ENCODE measurements around the gene NSUN2.
A peak's percentile ranks its signal among the peaks of the same experiment; 100 is the strongest.

Gene NSUN2

GRCh38 chr5:6586647-6587042 is 46.2 kb downstream of the NSUN2 start:
- DNase-seq (ENCODE audit: low read depth), result no peak

DNA sequence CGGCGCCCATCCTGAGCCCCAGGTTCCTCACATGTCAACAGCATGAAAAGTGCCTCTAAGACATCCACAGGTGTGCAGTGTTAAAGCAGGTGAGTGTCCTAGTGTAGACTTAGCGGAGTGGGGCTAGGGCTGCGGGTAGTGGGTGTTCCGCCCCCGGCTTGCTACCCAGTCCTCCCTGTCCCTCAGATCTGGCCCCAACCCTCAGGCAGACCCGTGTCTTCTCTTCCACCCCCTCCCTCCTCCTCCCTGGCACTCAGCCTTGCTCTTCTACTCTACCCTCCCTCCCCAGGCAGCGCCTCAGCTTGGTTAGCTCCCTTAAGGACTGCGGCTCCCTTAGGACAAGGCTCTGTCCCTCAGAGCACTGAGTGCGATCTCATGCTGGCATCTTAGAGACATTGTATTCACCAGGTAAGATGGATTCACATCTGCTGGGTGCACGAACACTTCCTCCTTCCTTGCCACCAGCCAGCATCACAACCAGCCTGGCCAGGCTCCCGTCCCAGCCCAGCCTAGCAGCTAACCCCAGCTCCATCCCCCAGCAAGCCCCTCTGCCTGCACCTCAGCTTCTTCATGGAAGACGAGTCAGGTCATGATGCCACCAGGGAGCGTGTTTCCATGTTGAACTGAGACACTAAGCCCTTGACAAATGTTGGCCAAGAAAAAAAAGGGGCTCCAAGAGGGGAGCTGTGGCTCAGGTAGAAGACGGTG is 46.8 kb downstream of the NSUN2 start:
- no peak for DNase-seq (ENCODE audit: low read depth)
- H3K4me3 ChIP-seq (ENCODE audit: low read depth, low read length), result no peak overlapping the region

More at GRCh38 chr5:6586647-6587042, 46.2 kb downstream of the NSUN2 start:
- H3K4me3 ChIP-seq (ENCODE audit: low read depth, low read length), result no peak overlapping the region

- no peak overlapping the region for H3K4me3 ChIP-seq (ENCODE audit: low read depth, low read length)
- no peak for DNase-seq (ENCODE audit: low read depth)
These were observed 47.7 kb downstream of the NSUN2 start for GRCh38 chr5:6585168-6585567.

DNA sequence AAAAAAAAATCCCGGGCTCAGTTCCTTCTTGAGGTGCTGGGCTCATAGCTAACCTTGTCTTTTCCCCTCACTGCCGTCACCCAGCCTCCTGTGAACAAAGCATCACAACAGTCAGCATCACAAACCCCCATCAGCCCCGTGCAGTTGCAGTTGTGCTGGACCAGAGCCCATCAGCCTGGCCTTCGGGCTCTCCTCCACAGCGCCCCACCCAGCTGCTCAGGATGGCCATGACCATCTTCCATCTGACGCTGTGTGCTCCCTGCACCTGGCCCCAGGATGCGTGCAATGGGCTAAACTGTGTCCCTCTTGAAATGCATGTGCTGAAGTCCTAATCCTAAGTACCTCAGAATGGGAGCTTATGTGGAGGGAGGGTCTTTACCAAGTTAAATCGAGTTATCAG is 48.1 kb downstream of the NSUN2 start:
- DNase-seq (ENCODE audit: low read depth), result no peak
- no peak overlapping the region for H3K4me3 ChIP-seq (ENCODE audit: low read depth, low read length)

- no peak overlapping the region for H3K4me3 ChIP-seq (ENCODE audit: low read depth, low read length)
- no peak for DNase-seq (ENCODE audit: low read depth)
These were observed 48.7 kb downstream of the NSUN2 start for GRCh38 chr5:6584101-6584645.

DNA sequence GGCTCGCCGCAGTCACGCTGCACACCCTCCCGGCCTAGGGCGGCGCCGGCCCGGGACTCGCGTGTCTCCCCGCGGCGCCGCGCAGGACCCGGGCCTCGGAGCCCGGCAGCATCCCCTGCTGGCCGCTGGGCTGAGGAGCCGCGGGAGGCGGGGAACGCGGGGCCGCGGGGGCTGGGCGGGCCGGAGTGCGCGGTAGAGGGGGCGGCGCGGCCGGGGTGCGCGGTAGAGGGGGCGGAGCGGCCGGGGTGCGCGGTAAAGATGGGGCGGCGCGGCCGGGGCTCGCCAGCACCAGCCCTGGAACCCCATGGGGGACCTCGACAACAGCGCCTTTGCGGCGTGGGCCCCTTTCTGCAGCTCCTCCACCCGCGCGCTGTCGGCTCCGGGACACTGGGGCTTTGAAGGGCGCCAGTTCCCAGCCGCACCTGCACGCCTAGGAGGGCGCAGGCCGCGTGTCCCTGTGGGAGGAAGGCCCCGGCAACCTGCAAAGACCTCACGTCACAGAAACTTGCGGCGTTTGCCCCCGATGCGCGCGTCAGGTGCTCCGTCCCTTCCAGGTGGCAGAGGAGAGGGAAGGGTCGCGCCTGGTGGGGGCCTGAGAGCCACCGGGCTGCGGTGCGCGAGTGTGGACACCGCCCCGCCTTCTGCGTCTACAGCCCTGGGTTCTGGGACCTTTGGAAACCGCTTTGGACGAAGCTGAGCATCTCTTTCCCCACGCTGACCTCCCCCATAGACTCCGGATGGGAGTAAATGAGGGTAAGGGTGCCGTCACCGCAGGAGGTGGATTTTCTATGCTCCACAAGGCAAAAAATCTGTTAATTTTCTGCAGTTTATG is 49.6 kb downstream of the NSUN2 start:
- no peak for DNase-seq (ENCODE audit: low read depth)
- peak overlapping the region; percentile 34 for H3K4me3 ChIP-seq (ENCODE audit: low read depth, low read length)

DNA sequence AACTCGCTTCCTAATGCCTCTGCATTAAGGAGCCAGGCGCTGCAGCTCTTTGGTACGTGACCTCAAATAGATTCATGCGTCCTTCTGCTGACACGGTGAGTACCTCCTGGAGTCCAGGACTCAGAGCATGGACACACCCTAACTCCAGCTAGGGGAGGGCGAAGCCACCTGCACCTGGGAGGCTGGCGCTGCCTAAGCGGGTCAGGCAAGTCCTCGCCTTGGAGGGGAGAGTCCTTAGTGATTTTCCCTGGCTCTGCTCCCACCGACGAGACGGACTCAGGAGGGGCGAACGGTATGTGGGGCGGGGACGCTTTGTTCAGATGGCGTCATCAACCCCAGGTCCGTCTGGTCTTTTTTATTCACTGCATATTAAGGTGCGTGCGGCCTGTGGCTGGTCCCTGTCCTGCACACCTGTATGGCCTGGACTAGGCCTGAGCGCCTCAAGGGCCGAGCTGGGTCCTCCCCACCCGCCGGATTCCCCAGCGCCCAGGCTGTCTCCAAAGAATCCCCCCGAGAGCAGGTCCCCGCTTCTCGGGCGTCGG is 50.3 kb downstream of the NSUN2 start:
- DNase-seq (ENCODE audit: low read depth), result no peak
- peak overlapping the region; percentile 31 for H3K4me3 ChIP-seq (ENCODE audit: low read depth, low read length)

- H3K4me3 ChIP-seq (ENCODE audit: low read depth, low read length), result no peak overlapping the region
- DNase-seq (ENCODE audit: low read depth), result no peak
These were observed 51.1 kb downstream of the NSUN2 start for GRCh38 chr5:6581559-6582426.

- no peak for DNase-seq (ENCODE audit: low read depth)
- H3K4me3 ChIP-seq (ENCODE audit: low read depth, low read length), result no peak overlapping the region
These were observed 51.8 kb downstream of the NSUN2 start for GRCh38 chr5:6581090-6581489.

DNA sequence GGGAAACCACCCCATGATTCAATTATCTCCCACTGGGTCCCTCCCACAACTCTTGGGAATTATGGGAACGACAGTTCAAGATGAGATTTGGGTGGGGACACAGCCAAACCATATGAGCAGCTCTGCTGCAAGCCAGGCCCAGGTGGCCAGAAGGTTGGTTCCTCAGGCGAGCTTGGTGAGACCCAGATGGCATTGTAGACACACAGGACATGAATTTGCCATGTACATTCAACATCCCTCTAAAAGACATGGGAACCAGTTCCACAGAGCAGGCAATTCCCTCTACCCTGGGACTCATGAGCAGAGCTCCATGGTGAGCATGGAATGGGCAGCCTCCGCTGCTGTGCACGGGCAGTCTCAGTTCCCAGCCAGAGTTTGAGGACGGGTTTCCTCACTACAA is 53.3 kb downstream of the NSUN2 start:
- H3K4me3 ChIP-seq (ENCODE audit: low read depth, low read length), result no peak overlapping the region
- no peak for DNase-seq (ENCODE audit: low read depth)

- no peak for DNase-seq (ENCODE audit: low read depth)
- no peak overlapping the region for H3K4me3 ChIP-seq (ENCODE audit: low read depth, low read length)
These were observed 54.0 kb downstream of the NSUN2 start for GRCh38 chr5:6578676-6579343.

DNA sequence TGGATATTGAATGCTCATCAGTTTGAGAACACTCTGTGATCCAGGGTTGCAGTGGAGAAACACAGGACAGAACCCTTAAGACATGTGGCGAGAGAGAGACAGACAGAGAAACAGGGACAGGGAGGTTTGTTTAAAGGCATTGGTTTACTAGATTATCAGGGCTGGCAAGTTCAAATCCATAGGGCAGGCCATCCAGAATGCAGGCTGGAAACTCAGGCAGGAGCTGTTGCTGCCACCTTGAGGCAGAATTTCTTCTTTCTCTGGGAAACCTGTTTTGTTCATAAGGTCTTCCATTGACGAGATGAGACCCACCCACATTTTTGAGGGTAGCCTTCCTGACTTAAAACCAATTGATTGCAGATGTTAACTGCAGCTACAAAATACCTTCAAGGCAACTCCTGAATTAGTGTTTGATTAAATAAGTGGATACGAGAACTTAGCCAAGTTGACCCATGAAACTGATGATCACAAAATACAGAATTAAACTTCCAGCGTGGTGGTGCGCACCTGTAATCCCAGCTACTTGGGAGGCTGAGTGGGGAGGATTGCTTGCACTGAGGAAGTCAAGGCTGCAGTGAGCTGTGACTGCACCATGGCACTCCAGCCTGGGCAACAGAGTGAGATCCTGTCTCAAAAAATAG is 55.9 kb downstream of the NSUN2 start:
- peak; percentile 9 for DNase-seq (ENCODE audit: low read depth)
- H3K4me3 ChIP-seq (ENCODE audit: low read depth, low read length), result no peak overlapping the region

DNA sequence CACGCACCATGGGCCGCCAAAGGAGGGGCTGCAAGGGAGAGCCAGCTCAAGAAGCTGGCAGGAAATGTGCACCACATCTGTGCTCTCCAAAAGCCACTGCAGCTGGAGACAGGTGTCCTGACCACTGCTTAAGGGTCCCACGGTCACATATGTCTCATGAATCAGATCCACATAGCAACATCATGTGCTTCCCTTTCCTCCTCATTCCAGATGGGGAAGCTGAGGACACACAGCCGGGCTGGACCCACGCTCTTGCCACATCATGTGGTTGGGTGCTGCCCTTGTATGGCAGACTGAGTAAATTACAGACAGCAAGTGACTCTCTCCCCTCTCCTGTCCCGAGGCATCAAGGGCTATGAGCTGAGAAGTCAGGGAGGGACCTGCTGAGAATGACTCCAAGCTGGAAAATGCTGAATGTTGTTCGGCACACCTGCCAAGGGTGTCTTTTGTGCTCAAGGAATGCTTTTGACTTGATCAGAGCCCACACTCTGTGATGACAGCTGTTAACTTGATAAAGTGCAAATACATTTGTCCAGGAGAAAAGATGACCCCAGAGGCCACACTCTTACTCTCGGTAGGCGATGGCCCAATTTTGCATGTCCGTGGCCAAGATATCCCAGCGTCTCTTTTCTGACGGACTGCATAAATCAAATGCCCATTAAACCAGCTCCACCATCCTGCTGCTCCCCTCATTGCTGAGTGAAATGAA is 58.2 kb downstream of the NSUN2 start:
- no peak for DNase-seq (ENCODE audit: low read depth)
- no peak overlapping the region for H3K4me3 ChIP-seq (ENCODE audit: low read depth, low read length)

- no peak for DNase-seq (ENCODE audit: low read depth)
- H3K4me3 ChIP-seq (ENCODE audit: low read depth, low read length), result no peak overlapping the region
These were observed 58.7 kb downstream of the NSUN2 start for GRCh38 chr5:6574111-6574510.

DNA sequence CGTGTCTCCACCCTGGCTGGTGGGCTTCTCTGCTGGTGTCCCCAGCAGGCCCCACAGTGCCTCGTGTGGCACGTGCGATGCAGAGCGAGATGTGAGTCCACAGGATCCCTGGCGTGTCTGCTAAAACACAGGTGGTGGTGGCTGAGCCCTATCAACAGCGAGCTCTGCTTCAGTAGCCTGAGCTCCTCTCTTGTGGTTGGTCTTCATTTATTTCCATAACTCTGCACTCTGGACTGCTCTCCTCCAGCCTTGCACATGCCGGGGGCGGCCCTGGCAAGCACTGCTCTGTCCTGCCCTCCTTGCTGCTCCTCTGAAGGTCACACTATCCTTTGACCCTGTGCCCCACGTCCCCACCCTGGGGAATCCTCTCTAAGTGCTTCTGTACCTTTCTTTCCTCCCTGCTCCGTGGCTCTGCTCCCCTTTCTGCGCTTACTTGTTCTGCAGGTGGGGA is 59.2 kb downstream of the NSUN2 start:
- no peak for DNase-seq (ENCODE audit: low read depth)

GRCh38 chr5:6572825-6573380 is 59.9 kb downstream of the NSUN2 start:
- no peak overlapping the region for H3K4me3 ChIP-seq (ENCODE audit: low read depth, low read length)
- DNase-seq (ENCODE audit: low read depth), result no peak

More for the DNA sequence above, 59.2 kb downstream of the NSUN2 start:
- H3K4me3 ChIP-seq (ENCODE audit: low read depth, low read length), result no peak overlapping the region

- H3K4me3 ChIP-seq (ENCODE audit: low read depth, low read length), result no peak overlapping the region
- DNase-seq (ENCODE audit: low read depth), result no peak
These were observed 60.6 kb downstream of the NSUN2 start for GRCh38 chr5:6572086-6572824.
